Measurements from ENCODE around the gene BMPR1A.
"Not testable (repeated sequence)": the region's sequence is repeated elsewhere in the genome, so short reads cannot be mapped to it uniquely, and the experiment has no call there.

The BMPR1A gene

DNA sequence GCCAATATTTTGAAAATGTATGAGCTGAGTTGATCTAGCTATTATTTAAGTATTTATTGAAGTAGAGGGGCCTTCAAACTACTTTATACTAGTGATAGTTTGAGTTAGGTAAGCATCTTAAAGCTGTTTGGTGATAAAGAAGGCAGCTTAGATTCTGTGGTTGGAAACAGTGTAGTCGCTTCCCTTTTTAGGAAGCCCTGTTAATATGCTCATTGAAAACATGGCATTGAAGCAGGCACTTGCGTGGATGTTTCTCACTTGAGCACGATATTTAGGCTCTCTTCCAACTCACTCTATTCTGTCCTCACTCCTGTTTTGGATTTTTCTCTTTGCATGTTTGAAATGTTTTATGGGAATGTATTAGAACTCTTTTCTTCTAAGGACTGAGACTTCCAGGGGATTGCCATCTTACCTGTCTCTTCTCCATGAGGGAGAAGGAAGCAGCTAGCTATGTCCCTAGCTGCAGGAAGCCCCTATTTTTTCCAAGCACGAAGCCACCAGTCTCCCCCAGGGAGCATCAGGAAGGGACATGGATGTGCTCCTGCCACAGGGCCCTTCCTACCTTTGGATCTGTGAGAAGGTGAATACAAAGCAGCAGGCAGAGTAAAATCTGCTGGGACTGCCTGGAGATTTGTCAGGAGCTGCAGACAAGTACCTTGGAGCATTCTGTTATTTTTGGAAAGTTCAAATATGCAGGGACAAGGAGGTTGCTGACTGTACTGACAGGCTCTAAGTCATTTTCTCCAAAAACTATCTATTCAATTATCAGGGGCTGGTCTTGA lies 22.0 kb upstream of the BMPR1A start:
- Histone ChIP-seq H3K27me3 (ENCODE audit: insufficient read depth, low read length) (no peaks in the 10 kb centered on the region), H2AFZ (ENCODE audit: insufficient read depth, low read length, poor library complexity) (no peak overlapping the region)
- no CpG with 5 or more reads among the region's 4 CpGs for WGBS (ENCODE audit: extremely low coverage, insufficient coverage, insufficient read length)

DNA sequence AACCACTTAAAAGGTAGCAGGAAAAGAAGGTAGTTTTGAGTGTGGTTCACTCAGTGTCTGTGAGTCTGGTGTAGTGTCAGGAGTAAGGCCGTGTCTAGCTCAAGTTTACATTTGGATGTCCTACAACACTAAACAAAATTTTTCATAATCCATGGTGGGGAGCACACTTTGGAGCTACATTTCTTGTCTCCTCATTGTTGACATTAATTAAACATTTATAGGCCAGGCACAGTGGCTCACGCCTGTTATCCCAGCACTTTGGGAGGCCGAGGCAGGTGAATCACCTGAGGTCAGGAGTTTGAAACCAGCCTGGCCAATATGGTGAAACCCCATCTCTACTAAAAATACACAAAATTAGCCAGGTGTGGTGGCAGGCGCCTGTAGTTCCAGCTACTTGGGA lies 21.1 kb upstream of the BMPR1A start:
- not testable (repeated sequence) for H2BK12ac ChIP-seq (ENCODE audit: low read length); DNase-seq; H3K9ac ChIP-seq (ENCODE audit: low read length); H3K4me1 ChIP-seq (ENCODE audit: control insufficient read depth in 1 of 2, insufficient read depth in 2 of 2, low read length in 2 of 2); H2AK5ac ChIP-seq (ENCODE audit: low read length); H3K4ac ChIP-seq (ENCODE audit: low read depth, low read length); H3K27me3 ChIP-seq (ENCODE audit: insufficient read depth, low read length); H3K14ac ChIP-seq (ENCODE audit: low read length); H3K18ac ChIP-seq (ENCODE audit: low read length); H4K12ac ChIP-seq (ENCODE audit: low read depth, low read length); H3K36me3 ChIP-seq (ENCODE audit: control insufficient read depth in 1 of 2, insufficient read depth in 2 of 2, low read length in 2 of 2); H2BK5ac ChIP-seq (ENCODE audit: low read depth, low read length, poor library complexity); H3K4me3 ChIP-seq (ENCODE audit: low read depth, low read length); H3K79me1 ChIP-seq (ENCODE audit: low read length); H3K27ac ChIP-seq (ENCODE audit: low read depth, low read length); H3K79me2 ChIP-seq (ENCODE audit: control insufficient read depth, insufficient read depth, low read length, poor library complexity); H2AFZ ChIP-seq (ENCODE audit: insufficient read depth, low read length, poor library complexity); H3K23ac ChIP-seq (ENCODE audit: low read length); H4K91ac ChIP-seq (ENCODE audit: low read depth, low read length); H4K8ac ChIP-seq (ENCODE audit: low read depth, low read length); H3K4me2 ChIP-seq (ENCODE audit: low read length); H3K9me3 ChIP-seq (ENCODE audit: insufficient read depth, low read depth, low read length); H2BK120ac ChIP-seq (ENCODE audit: insufficient read depth, low read length, poor library complexity)
- no CpG with 5 or more reads among the region's 4 CpGs for WGBS (ENCODE audit: extremely low coverage, insufficient coverage, insufficient read length)

More for the DNA sequence above, 22.0 kb upstream of the BMPR1A start:
- no peak for DNase-seq
- no peak overlapping the region for H2BK120ac ChIP-seq (ENCODE audit: insufficient read depth, low read length, poor library complexity)
- no peak overlapping the region for H4K8ac ChIP-seq (ENCODE audit: low read depth, low read length)
- no peak overlapping the region for H2BK12ac ChIP-seq (ENCODE audit: low read length)
- no peak overlapping the region for H3K14ac ChIP-seq (ENCODE audit: low read length)
- no peak overlapping the region for H3K4me3 ChIP-seq (ENCODE audit: low read depth, low read length)
- H3K4me2 ChIP-seq (ENCODE audit: low read length) = no peak overlapping the region
- no peak overlapping the region for H3K4ac ChIP-seq (ENCODE audit: low read depth, low read length)
- H4K91ac ChIP-seq (ENCODE audit: low read depth, low read length) = no peak overlapping the region
- H3K23ac ChIP-seq (ENCODE audit: low read length) = no peak overlapping the region
- H3K9ac ChIP-seq (ENCODE audit: low read length) = no peak overlapping the region
- H3K36me3 ChIP-seq (ENCODE audit: control insufficient read depth in 1 of 2, insufficient read depth in 2 of 2, low read length in 2 of 2) = no peaks in the 10 kb centered on the region
- no peaks in the 10 kb centered on the region for H3K79me2 ChIP-seq (ENCODE audit: control insufficient read depth, insufficient read depth, low read length, poor library complexity)
- H3K18ac ChIP-seq (ENCODE audit: low read length) = no peak overlapping the region
- H2AK5ac ChIP-seq (ENCODE audit: low read length) = no peak overlapping the region
- no peaks in the 10 kb centered on the region for H3K79me1 ChIP-seq (ENCODE audit: low read length)
- H2BK5ac ChIP-seq (ENCODE audit: low read depth, low read length, poor library complexity) = no peak overlapping the region
- peaks cover 2% of the 10 kb centered on the region for H3K9me3 ChIP-seq (ENCODE audit: insufficient read depth, low read depth, low read length)
- H3K4me1 ChIP-seq (ENCODE audit: control insufficient read depth in 1 of 2, insufficient read depth in 2 of 2, low read length in 2 of 2) = peaks cover 0 to 4% of the 10 kb centered on the region in 2 experiments
- H3K27ac ChIP-seq (ENCODE audit: low read depth, low read length) = no peak overlapping the region
- no peak overlapping the region for H4K12ac ChIP-seq (ENCODE audit: low read depth, low read length)

DNA sequence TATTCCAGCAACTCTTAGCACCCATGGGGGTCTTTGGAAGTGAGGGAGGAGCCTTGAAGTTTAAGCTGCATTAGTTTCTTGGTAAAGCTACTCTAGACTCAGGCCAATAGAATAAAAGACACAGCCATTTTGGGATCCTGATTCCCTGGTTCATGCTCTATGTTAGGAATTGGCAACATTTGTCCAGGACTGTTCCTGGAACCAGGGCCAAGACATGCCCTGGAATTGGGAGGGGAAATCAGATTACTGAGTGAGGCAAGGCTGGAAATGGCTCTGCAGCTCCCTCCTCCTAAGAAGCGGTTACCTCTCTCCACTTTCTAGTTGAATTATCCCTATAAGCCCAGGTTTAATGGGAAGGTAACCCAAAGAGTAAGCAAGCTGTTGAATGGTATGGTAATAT lies 14.2 kb upstream of the BMPR1A start:
- Histone ChIP-seq H3K4ac (ENCODE audit: low read depth, low read length) (no peak overlapping the region), H2BK12ac (ENCODE audit: low read length) (no peak overlapping the region), H3K36me3 (ENCODE audit: control insufficient read depth in 1 of 2, insufficient read depth in 2 of 2, low read length in 2 of 2) (no peaks in the 10 kb centered on the region), H4K8ac (ENCODE audit: low read depth, low read length) (no peak overlapping the region), H2AFZ (ENCODE audit: insufficient read depth, low read length, poor library complexity) (no peak overlapping the region), H3K4me1 (ENCODE audit: control insufficient read depth in 1 of 2, insufficient read depth in 2 of 2, low read length in 2 of 2) (no peaks in the 10 kb centered on the region), H3K4me2 (ENCODE audit: low read length) (no peak overlapping the region), H2AK5ac (ENCODE audit: low read length) (no peak overlapping the region), H3K23ac (ENCODE audit: low read length) (no peak overlapping the region), H3K9ac (ENCODE audit: low read length) (no peak overlapping the region), H3K18ac (ENCODE audit: low read length) (no peak overlapping the region), H4K91ac (ENCODE audit: low read depth, low read length) (no peak overlapping the region), H4K12ac (ENCODE audit: low read depth, low read length) (no peak overlapping the region), H3K14ac (ENCODE audit: low read length) (no peak overlapping the region), H3K9me3 (ENCODE audit: insufficient read depth, low read depth, low read length) (no peaks in the 10 kb centered on the region), H3K4me3 (ENCODE audit: low read depth, low read length) (no peak overlapping the region), H3K27me3 (ENCODE audit: insufficient read depth, low read length) (no peaks in the 10 kb centered on the region), H3K79me1 (ENCODE audit: low read length) (no peaks in the 10 kb centered on the region), H3K27ac (ENCODE audit: low read depth, low read length) (no peak overlapping the region), H3K79me2 (ENCODE audit: control insufficient read depth, insufficient read depth, low read length, poor library complexity) (no peaks in the 10 kb centered on the region), H2BK5ac (ENCODE audit: low read depth, low read length, poor library complexity) (no peak overlapping the region), H2BK120ac (ENCODE audit: insufficient read depth, low read length, poor library complexity) (no peak overlapping the region)
- WGBS (ENCODE audit: extremely low coverage, insufficient coverage, insufficient read length) = no CpG with 5 or more reads among the region's 1 CpG
- DNase-seq = no peak

DNA sequence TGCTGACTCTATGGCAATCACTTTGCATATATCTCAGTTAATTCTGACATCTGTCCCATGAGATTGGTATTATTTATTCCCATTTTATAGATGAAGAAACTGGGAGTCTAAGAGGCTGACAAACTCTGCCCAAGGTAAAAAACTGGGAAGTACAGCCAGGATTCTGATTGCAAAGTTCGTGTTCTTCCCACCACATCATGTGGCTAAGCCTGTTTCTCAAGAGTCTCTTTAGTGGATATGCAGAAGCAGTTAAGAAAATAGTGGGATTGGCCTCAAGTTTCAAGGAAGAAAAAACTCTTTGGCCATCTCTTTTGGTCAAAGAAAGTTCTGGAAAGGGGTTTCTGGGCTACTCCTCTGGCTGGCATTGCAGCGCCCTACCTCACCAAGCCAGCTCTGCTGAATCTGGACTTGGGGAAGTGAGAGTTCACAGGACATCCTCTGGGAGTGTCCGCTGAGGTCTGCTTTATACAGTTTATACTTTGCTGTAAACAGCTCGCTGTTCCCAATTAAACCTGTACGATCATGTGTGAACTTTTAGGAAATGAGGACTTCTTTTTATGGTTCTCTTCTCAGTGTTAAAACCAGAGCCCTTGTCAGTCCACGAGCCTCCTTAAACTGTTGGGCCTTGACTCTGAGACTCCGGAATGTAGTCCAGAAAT lies 12.2 kb upstream of the BMPR1A start:
- H2BK120ac ChIP-seq (ENCODE audit: insufficient read depth, low read length, poor library complexity) = no peak overlapping the region
- WGBS (ENCODE audit: extremely low coverage, insufficient coverage, insufficient read length) = no CpG with 5 or more reads among the region's 7 CpGs
- no peak overlapping the region for H2BK12ac ChIP-seq (ENCODE audit: low read length)
- no peak overlapping the region for H2AFZ ChIP-seq (ENCODE audit: insufficient read depth, low read length, poor library complexity)
- H4K91ac ChIP-seq (ENCODE audit: low read depth, low read length) = no peak overlapping the region
- no peak overlapping the region for H3K4me2 ChIP-seq (ENCODE audit: low read length)
- H2AK5ac ChIP-seq (ENCODE audit: low read length) = no peak overlapping the region
- H3K14ac ChIP-seq (ENCODE audit: low read length) = no peak overlapping the region
- no peak overlapping the region for H3K18ac ChIP-seq (ENCODE audit: low read length)
- no peaks in the 10 kb centered on the region for H3K27me3 ChIP-seq (ENCODE audit: insufficient read depth, low read length)
- H4K12ac ChIP-seq (ENCODE audit: low read depth, low read length) = no peak overlapping the region
- no peaks in the 10 kb centered on the region for H3K4me1 ChIP-seq (ENCODE audit: control insufficient read depth in 1 of 2, insufficient read depth in 2 of 2, low read length in 2 of 2)
- no peaks in the 10 kb centered on the region for H3K9me3 ChIP-seq (ENCODE audit: insufficient read depth, low read depth, low read length)
- H3K79me1 ChIP-seq (ENCODE audit: low read length) = no peaks in the 10 kb centered on the region
- H3K36me3 ChIP-seq (ENCODE audit: control insufficient read depth in 1 of 2, insufficient read depth in 2 of 2, low read length in 2 of 2) = no peaks in the 10 kb centered on the region
- H3K23ac ChIP-seq (ENCODE audit: low read length) = no peak overlapping the region
- no peak for DNase-seq
- H3K9ac ChIP-seq (ENCODE audit: low read length) = no peak overlapping the region
- H3K79me2 ChIP-seq (ENCODE audit: control insufficient read depth, insufficient read depth, low read length, poor library complexity) = no peaks in the 10 kb centered on the region
- no peak overlapping the region for H2BK5ac ChIP-seq (ENCODE audit: low read depth, low read length, poor library complexity)
- no peak overlapping the region for H3K4ac ChIP-seq (ENCODE audit: low read depth, low read length)
- no peak overlapping the region for H3K27ac ChIP-seq (ENCODE audit: low read depth, low read length)
- no peak overlapping the region for H3K4me3 ChIP-seq (ENCODE audit: low read depth, low read length)
- H4K8ac ChIP-seq (ENCODE audit: low read depth, low read length) = no peak overlapping the region

Measured in trophoblast cell (in vitro differentiated cells and primary cell).